WI38 (cell line): ENCODE measurements around the gene GPATCH4.

Source experiments
- H3K4me3 ChIP-seq: 2 replicates; pipeline ENCODE4 v1.5.1; 2011; ENCODE audit warnings: low read depth, mild to moderate bottlenecking, control low read depth, low read length
- TF ChIP-seq, protein P1 (sequence below): IDR thresholded peaks from 2 replicates; pipeline ENCODE4 v1.5.1; 2012; ENCODE audit warnings: low read depth, mild to moderate bottlenecking, control low read depth, low read length

The GPATCH4 gene

DNA sequence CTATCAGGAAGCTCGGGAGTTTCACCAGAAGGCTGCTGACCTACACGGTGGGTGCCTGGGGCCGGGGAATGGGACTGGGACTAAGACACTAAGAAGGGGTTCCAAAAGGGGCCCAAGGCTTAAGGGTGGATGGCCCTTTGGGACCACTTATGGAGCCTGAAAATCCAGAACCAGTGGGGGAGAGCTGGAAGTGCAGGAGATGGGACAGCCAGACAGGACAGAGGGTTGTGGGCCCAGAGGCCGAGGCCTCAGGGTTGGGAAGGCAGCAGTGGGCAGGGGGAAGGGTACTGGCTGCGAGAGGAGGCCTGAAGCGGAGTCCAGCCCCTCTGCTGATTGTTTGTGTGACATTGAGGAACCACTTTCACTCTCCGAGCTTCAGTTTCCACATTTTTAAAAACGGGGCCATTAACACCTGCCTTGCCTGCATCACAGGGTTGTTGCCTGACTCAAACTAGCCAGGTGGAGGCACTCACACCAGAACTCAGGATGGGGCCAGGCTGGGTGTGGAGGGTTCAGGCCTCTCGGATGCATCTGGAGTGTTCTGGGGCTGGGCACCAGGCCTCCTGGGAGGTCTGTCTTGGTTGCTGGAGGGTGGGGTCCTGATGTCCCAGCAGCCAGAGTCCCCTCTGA is 18.8 kb downstream of the GPATCH4 start:
- no peak overlapping the region for H3K4me3 ChIP-seq
- TF ChIP-seq, protein P1, sequence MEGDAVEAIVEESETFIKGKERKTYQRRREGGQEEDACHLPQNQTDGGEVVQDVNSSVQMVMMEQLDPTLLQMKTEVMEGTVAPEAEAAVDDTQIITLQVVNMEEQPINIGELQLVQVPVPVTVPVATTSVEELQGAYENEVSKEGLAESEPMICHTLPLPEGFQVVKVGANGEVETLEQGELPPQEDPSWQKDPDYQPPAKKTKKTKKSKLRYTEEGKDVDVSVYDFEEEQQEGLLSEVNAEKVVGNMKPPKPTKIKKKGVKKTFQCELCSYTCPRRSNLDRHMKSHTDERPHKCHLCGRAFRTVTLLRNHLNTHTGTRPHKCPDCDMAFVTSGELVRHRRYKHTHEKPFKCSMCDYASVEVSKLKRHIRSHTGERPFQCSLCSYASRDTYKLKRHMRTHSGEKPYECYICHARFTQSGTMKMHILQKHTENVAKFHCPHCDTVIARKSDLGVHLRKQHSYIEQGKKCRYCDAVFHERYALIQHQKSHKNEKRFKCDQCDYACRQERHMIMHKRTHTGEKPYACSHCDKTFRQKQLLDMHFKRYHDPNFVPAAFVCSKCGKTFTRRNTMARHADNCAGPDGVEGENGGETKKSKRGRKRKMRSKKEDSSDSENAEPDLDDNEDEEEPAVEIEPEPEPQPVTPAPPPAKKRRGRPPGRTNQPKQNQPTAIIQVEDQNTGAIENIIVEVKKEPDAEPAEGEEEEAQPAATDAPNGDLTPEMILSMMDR, result no peak

DNA sequence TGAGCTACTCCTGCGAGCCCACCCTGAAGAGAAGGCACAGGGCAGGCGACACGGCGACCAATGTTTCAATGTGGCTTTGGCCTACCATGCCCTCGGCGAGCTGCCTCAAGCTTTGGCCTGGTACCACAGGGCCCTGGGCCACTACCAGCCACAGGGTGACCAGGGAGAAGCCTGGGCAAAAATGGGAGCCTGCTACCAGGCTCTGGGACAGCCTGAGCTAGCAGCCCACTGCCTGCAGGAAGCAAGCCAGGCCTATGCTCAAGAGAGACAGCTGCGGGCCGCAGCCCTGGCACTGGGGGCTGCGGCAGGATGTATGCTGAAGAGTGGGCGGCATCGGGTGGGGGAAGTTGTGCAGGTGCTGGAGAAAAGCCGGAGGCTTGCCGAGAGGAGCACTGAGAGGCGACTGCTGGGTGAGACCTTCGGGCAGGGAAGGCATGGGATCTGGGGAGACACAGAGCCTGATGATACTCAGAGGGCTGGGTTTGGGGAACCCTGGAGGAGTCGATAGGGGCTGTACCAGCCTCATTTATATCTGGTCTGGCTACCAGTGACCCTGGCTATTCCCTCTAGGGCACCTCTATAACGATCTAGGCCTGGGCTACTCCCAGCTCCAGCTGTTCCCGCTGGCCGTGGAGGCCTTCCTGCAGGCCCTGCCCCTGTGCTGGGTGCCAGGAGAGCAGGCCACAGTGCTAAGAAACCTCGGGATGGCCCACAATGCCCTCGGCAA is 19.5 kb downstream of the GPATCH4 start:
- TF ChIP-seq, protein P1, result no peak
- no peak overlapping the region for H3K4me3 ChIP-seq

DNA sequence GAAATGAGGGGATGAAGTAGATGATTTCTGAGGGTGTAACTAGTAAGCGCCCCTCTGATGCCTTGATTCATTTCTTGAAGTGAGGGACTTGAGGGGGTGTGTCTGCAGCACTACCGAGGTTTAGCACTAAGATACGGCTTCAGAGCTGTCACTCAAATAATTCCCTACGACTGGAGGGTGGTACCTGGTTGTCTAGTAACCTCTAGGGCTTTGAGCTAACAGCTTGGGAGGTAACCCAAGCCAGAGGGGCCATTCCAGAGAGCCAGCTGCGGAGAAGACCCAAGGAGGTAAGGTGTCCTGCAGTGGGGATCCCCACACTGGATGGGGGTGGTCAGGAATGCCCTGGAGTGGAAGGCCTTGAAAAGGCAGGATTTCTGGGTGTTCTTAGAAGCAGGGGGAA is 21.8 kb downstream of the GPATCH4 start, which contains the start of gene TTC24:
TSS of gene TTC24 (plus strand) at position 252 of the 400 bp plus-strand sequence. CDS start 1,642 bp downstream, outside the sequence.
- H3K4me3 ChIP-seq, result no peak within 1 kb of the TSS
- TF ChIP-seq, protein P1, result no peak

DNA sequence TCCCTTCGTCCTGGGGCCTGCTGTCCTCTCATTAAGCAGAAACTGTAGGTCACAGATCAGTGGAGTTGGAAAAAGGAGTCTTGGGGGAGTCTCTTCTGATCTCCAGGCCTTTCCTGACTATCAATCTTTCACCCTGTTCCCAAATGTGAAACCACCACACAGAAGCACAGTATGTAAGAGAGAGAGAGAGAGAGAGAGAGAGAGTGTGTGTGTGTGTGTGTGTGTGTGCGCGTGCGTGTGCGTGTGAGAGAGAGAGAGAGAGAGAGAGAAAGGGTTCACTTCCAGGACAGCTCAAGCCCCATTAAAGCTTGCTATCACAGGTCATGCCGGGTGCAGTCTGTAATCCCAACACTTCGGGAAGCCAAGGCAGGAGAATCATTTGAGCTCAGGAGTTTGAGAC is 23.2 kb downstream of the GPATCH4 start:
- H3K4me3 ChIP-seq, result no peak overlapping the region
- TF ChIP-seq, protein P1, result no peak

DNA sequence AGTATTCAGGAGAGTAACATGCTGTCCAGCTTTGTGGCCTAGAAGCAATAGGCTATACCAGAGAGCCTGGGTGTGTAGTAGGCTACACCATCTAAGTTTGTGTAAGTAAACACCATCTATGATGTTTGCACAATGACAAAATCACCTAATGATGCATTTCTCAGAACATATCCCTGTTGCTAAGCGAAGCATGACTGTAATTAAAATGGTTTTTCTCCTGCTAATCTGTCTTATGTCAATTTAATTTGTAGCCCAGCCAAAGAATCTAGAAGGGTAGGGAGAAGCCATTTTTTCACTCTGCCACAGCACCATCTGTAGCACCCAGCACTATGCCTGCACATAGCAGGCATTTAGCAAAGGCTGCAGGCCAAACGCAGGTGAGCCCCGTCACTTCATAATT is 23.7 kb downstream of the GPATCH4 start:
- H3K4me3 ChIP-seq, result no peak overlapping the region
- TF ChIP-seq, protein P1, result no peak

DNA sequence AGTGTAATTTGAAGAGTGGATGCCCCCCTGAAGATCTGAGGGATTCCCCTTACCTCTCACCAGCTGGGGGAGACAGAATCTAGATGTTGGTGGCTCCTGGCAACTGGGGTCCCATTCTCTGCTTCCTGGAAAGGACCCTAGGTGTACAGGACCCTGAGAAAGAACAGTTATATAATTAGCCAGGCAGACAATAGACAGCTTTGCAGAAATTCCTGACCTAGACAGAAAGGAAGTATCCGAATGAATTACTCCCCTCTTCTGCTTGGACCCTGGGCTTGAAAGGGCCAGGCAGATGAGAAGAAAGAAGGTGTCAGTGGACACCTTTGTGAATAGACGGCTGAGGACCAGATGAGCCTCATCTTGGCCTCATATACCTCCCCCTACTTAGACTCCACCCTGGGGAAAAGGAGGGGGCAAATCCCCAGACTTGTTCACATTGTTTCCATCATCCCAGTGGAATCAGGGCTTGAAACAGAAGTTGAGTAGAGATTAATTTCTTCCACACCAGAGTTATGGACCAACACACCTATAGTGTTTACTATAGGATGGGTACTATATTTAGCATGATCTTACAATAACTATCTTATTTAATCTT is 27.1 kb downstream of the GPATCH4 start:
- TF ChIP-seq, protein P1, result no peak
- no peak overlapping the region for H3K4me3 ChIP-seq

DNA sequence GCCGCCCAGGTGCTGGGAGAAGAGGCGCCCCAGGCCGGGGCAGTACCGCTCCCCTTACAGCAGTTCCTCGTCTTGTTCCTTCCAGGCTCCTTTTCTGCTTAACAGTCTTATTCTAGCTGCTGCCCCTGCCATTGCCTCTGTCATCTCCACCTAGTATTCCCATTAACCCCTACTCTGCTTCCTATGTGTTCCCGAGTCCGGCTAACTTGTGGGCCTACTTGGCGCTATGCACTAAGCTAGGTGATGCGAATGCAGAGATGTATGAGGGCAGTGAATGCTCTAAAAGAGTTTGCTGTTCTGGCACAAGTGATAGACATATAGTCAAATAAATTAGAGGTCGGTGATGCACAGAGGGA is 28.6 kb downstream of the GPATCH4 start:
- TF ChIP-seq, protein P1, result no peak
- H3K4me3 ChIP-seq, result peak overlapping the region; percentile 67
